DOHH2 (cell line): ENCODE measurements around the gene DSCAM.

ENCODE experiments used
- H3F3A ChIP-seq: fragments of 200-600 bp; sonication (generic), shearing (Covaris generic); 2 replicates; pipeline ENCODE4 v1.6.0; 2016; ENCODE audit warnings: antibody characterized with exemption, mild to moderate bottlenecking; ENCODE audit not compliant: control insufficient read depth, insufficient read depth
- H3K27ac ChIP-seq: fragments of 200-600 bp; sonication (generic); 2 replicates; pipeline ENCODE4 v1.5.1; 2014; ENCODE audit warnings: low read depth, mild to moderate bottlenecking, low read length, moderate library complexity
- H3K27me3 ChIP-seq: fragments of 200-600 bp; sonication (generic); 2 replicates; pipeline ENCODE4 v1.6.1; 2014; ENCODE audit warnings: mild to moderate bottlenecking, low read length, mixed read lengths; ENCODE audit not compliant: control insufficient read depth
- H3K36me3 ChIP-seq: fragments of 200-600 bp; sonication (generic); 2 replicates; pipeline ENCODE4 v1.6.1; 2014; ENCODE audit warnings: mild to moderate bottlenecking, low read length, moderate library complexity, mixed read lengths; ENCODE audit not compliant: control insufficient read depth
- H3K4me1 ChIP-seq: fragments of 200-600 bp; sonication (generic); 2 replicates; pipeline ENCODE4 v1.6.1; 2014; ENCODE audit warnings: mild to moderate bottlenecking, low read length, mixed read lengths; ENCODE audit not compliant: control insufficient read depth
- H3K4me2 ChIP-seq: fragments of 200-600 bp; sonication (generic); 2 replicates; pipeline ENCODE4 v1.6.0; 2014; ENCODE audit warnings: mild to moderate bottlenecking, low read length, moderate library complexity
- H3K4me3 ChIP-seq: fragments of 200-600 bp; sonication (generic); 2 replicates; pipeline ENCODE4 v1.5.1; 2014; ENCODE audit warnings: mild to moderate bottlenecking, low read length, mixed read lengths
- H3K79me2 ChIP-seq: fragments of 200-600 bp; sonication (generic); 2 replicates; pipeline ENCODE4 v1.6.1; 2014; ENCODE audit warnings: mild to moderate bottlenecking, low read length, mixed read lengths; ENCODE audit not compliant: control insufficient read depth
- H3K9me2 ChIP-seq: fragments of 200-600 bp; sonication (generic); replicated peaks from 2 replicates; pipeline ENCODE4 v1.6.1; 2014; ENCODE audit warnings: mild to moderate bottlenecking, low read length, mixed read lengths; ENCODE audit not compliant: control insufficient read depth
- H3K9me3 ChIP-seq: fragments of 200-600 bp; sonication (generic); 2 replicates; pipeline ENCODE4 v1.6.1; 2014; ENCODE audit warnings: antibody characterized with exemption, low read length, mixed read lengths; ENCODE audit not compliant: control insufficient read depth, insufficient read depth
- H4K20me1 ChIP-seq: fragments of 200-600 bp; sonication (generic); 2 replicates; pipeline ENCODE4 v1.6.0; 2014; ENCODE audit warnings: low read depth, mild to moderate bottlenecking, antibody characterized with exemption, low read length, moderate library complexity; ENCODE audit not compliant: control insufficient read depth, insufficient read depth
- CTCF ChIP-seq: fragments of 200-600 bp; sonication (generic); IDR thresholded peaks from one replicate; pipeline ENCODE4 v1.5.1; 2014; ENCODE audit warnings: antibody characterized with exemption, mild to moderate bottlenecking, low read depth, low read length; ENCODE audit not compliant: poor library complexity, severe bottlenecking
- EZH2phosphoT487 ChIP-seq: fragments of 200-600 bp; sonication (generic); IDR thresholded peaks from 2 replicates; pipeline ENCODE4 v1.6.1; 2017; ENCODE audit warnings: borderline replicate concordance, mild to moderate bottlenecking, antibody characterized with exemption, low read length, moderate library complexity, mixed read lengths

Gene DSCAM

GRCh38 chr21:40813918-40814317, 33.0 kb downstream of the DSCAM start:
- no peaks in the 10 kb centered on the region for H3K79me2 ChIP-seq
- H3K9me3 ChIP-seq = peaks cover 25% of the 10 kb centered on the region; the same call in 1 of the 2 replicates
- no peak overlapping the region for H3K27ac ChIP-seq
- no peaks in the 10 kb centered on the region for H3K36me3 ChIP-seq
- H3K4me3 ChIP-seq = no peak overlapping the region
- H3K9me2 ChIP-seq = no peaks in the 10 kb centered on the region
- TF ChIP-seq EZH2phosphoT487 = no peak
- TF ChIP-seq CTCF = no peak
- H3K4me2 ChIP-seq = no peak overlapping the region
- no peaks in the 10 kb centered on the region for H4K20me1 ChIP-seq
- no peaks in the 10 kb centered on the region for H3K27me3 ChIP-seq
- no peaks in the 10 kb centered on the region for H3K4me1 ChIP-seq
- no peaks in the 10 kb centered on the region for H3F3A ChIP-seq

GRCh38 chr21:40809673-40810197, 37.2 kb downstream of the DSCAM start:
- no peak for TF ChIP-seq EZH2phosphoT487
- no peak for TF ChIP-seq CTCF
- no peaks in the 10 kb centered on the region for H3K36me3 ChIP-seq
- H3K9me3 ChIP-seq = peaks cover 28% of the 10 kb centered on the region; the same call in 1 of the 2 replicates
- H3K4me3 ChIP-seq = no peak overlapping the region
- H3K4me1 ChIP-seq = no peaks in the 10 kb centered on the region
- H3K27ac ChIP-seq = no peak overlapping the region
- no peak overlapping the region for H3K4me2 ChIP-seq
- no peaks in the 10 kb centered on the region for H3F3A ChIP-seq
- H3K79me2 ChIP-seq = no peaks in the 10 kb centered on the region
- no peaks in the 10 kb centered on the region for H4K20me1 ChIP-seq
- no peaks in the 10 kb centered on the region for H3K9me2 ChIP-seq
- no peaks in the 10 kb centered on the region for H3K27me3 ChIP-seq

- H3K36me3 ChIP-seq = no peaks in the 10 kb centered on the region
- H4K20me1 ChIP-seq = no peaks in the 10 kb centered on the region
- no peak overlapping the region for H3K27ac ChIP-seq
- H3K4me3 ChIP-seq = no peak overlapping the region
- no peaks in the 10 kb centered on the region for H3K4me1 ChIP-seq
- no peaks in the 10 kb centered on the region for H3K9me2 ChIP-seq
- no peaks in the 10 kb centered on the region for H3K79me2 ChIP-seq
- TF ChIP-seq CTCF = no peak
- no peak for TF ChIP-seq EZH2phosphoT487
- H3K4me2 ChIP-seq = no peak overlapping the region
- no peaks in the 10 kb centered on the region for H3K27me3 ChIP-seq
- no peaks in the 10 kb centered on the region for H3F3A ChIP-seq
- H3K9me3 ChIP-seq = peaks cover 25% of the 10 kb centered on the region; the same call in 1 of the 2 replicates
Measured at GRCh38 chr21:40803101-40803500, 43.9 kb downstream of the DSCAM start.
